Gastrocnemius medialis (tissue), 4 donors: Measurements from ENCODE around the gene SH2D7. TPM values are rescaled to one million over a fixed set of nuclear protein-coding genes. Genes with fewer than 3 reads are reported as not detected.
"Not testable (repeated sequence)": the region's sequence is repeated elsewhere in the genome, so short reads cannot be mapped to it uniquely, and the experiment has no call there.

ENCODE experiments used
- ATAC-seq, 2 donors: fragments of 150-250 bp; one replicate each; pipeline ENCODE4 v1.9.1; 2016
- DNase-seq, 2 donors: peaks; one replicate each; pipeline ENCODE4 v3.0.0-alpha.2; 2019
- H3K27ac ChIP-seq, 4 donors: fragments of 200-600 bp; sonication (generic); 1 replicate in 1 of 4; 2 replicates in 3 of 4; pipeline ENCODE4 v1.5.1; 2016 to 2018; ENCODE audit warnings: mild to moderate bottlenecking in 2 of 4, moderate library complexity in 1 of 4
- H3K27me3 ChIP-seq, 3 donors: fragments of 200-600 bp; sonication (generic) in 2 of 3; 1 replicate in 1 of 3; 2 replicates in 2 of 3; pipeline versions ENCODE4 v1.5.1 to v1.6.0; 2016 to 2019; ENCODE audit warnings: mild to moderate bottlenecking in 1 of 3, moderate library complexity in 1 of 3
- H3K36me3 ChIP-seq, 2 donors: fragments of 200-600 bp; sonication (generic) in 1 of 2; one replicate each; pipeline ENCODE4 v1.5.1; 2017 to 2018
- H3K4me1 ChIP-seq, 2 donors: fragments of 200-600 bp; sonication (generic) in 1 of 2; one replicate each; pipeline ENCODE4 v1.5.1; 2016 to 2017; ENCODE audit warnings: mild to moderate bottlenecking in 2 of 2
- H3K4me3 ChIP-seq, 4 donors: fragments of 200-600 bp; sonication (generic) in 3 of 4; 1 replicate in 1 of 4; 2 replicates in 3 of 4; pipeline ENCODE4 v1.5.1; 2016 to 2019; ENCODE audit warnings: mild to moderate bottlenecking in 2 of 4
- H3K9me3 ChIP-seq, 3 donors: fragments of 200-600 bp; sonication (generic) in 2 of 3; 1 replicate in 1 of 3; 2 replicates in 2 of 3; pipeline ENCODE4 v1.5.1; 2016 to 2019
- CTCF ChIP-seq, 5 experiments: fragments of 450-650 bp in 3 of 5; fragments of 200-600 bp in 2 of 5; sonication (generic) in 2 of 5; IDR thresholded peaks in 4 of 5; conservative IDR thresholded peaks in 1 of 5; 1 replicate in 4 of 5; 2 replicates in 1 of 5; pipeline ENCODE4 v1.5.1; 2016 to 2019; ENCODE audit warnings: antibody characterized with exemption in 5 of 5, mild to moderate bottlenecking in 3 of 5, moderate library complexity in 3 of 5
- POLR2A ChIP-seq, 2 donors: fragments of 450-650 bp; IDR thresholded peaks; one replicate each; pipeline ENCODE4 v1.6.1; 2017; ENCODE audit warnings: antibody characterized with exemption in 2 of 2, mild to moderate bottlenecking in 2 of 2, moderate library complexity in 2 of 2
- in situ Hi-C, 4 donors: fragments of 200-750 bp; cut with MboI; loops; one replicate each; pipeline versions ENCODE4 v1.15.0 to v1.8.0; 2017; ENCODE audit warnings: low sequenced_read_pairs in 4 of 4
- intact Hi-C: fragments of 100-400 bp; cut with DNase I; formaldehyde crosslinking; loops from one replicate; pipeline ENCODE4 v1.15.1; 2023; ENCODE audit warnings: low total_unique reads
- total RNA-seq, 4 donors: library from RNA; depleted of rRNA; stranded (reverse); fragments of >200 nt; gene quantifications; one replicate each; pipeline versions ENCODE4 v1.1.0 to v1.2.3, GENCODE V29; 2016

Gene SH2D7
- total RNA-seq, 4 donors from 2014 or later, result not detected

DNA sequence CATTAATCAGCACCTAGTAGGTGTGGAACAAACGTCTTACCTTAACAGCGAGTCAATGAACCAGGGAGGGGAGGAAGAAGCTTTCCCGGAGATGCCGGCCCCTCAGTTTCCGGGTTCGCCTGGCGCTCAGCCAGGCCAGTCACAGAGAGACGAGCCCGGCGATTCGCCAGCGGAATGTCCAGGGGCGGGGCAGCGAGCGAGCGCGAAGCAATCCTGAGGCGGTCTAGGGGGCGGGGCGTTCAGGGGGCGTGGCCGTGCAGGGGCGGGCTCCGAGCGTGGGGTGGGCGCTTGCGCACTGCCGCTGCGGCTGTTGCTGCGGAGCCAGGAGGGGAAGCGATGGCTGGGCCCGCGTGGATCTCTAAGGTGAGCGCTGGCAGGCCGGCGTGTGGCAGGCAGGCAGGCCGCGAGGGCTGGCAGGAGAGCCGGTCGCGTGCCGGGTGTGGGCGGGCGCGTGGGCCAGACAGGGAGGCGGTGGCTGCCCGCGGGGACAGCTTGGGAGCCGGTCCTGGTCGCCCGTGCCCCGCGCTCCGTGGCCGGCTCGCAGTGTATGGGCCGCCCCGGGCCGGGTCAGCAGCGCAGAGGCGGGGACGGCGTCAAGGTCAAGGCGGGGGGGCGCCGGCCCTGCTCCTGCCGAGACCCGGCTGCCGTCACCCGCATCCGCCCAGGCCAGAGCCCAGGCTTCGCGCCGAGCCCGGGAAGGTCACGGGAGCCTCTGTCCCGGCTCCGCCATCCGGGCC is 56.9 kb downstream of the SH2D7 start, which contains the start of gene IDH3A:
IDH3A (plus strand) TSS at position 295 of the 737 bp plus-strand sequence; CDS start at position 337, 42 bp downstream.
- ATAC-seq (peak; percentile 81 to 90), DNase-seq (peak; percentile 97 to 98)
- Histone ChIP-seq H3K36me3 (no peaks in the 10 kb centered on the region), H3K27ac (peak within 1 kb of the TSS; percentile 86 to 96 (median 92)), H3K4me1 (peaks cover 47 to 53% of the 10 kb centered on the region in 2 donors), H3K4me3 (peak within 1 kb of the TSS; percentile 65 to 85 (median 73)), H3K9me3 (no peaks in the 10 kb centered on the region), H3K27me3 (no peaks in the 10 kb centered on the region)
- in situ Hi-C loops, result loop anchor here in 2 of 4 donors (25.0 kb wide), 1 partner anchor 288 kb away; the partner anchor contains the start of gene IREB2 (in 2 of the 2)
- intact Hi-C loops, result loop anchor here (1.0 to 10.0 kb wide), 2 partner anchors 18 to 286 kb away; partner anchors contain the start of genes CIB2 and IREB2
- TF ChIP-seq CTCF (IDR thresholded peaks at IDR 0.05 in 4 of 5, conservative IDR thresholded peaks at IDR 0.05 in 1 of 5) (no peak), POLR2A (IDR thresholded peaks at IDR 0.05) (peak; percentile 96 to 97)

DNA sequence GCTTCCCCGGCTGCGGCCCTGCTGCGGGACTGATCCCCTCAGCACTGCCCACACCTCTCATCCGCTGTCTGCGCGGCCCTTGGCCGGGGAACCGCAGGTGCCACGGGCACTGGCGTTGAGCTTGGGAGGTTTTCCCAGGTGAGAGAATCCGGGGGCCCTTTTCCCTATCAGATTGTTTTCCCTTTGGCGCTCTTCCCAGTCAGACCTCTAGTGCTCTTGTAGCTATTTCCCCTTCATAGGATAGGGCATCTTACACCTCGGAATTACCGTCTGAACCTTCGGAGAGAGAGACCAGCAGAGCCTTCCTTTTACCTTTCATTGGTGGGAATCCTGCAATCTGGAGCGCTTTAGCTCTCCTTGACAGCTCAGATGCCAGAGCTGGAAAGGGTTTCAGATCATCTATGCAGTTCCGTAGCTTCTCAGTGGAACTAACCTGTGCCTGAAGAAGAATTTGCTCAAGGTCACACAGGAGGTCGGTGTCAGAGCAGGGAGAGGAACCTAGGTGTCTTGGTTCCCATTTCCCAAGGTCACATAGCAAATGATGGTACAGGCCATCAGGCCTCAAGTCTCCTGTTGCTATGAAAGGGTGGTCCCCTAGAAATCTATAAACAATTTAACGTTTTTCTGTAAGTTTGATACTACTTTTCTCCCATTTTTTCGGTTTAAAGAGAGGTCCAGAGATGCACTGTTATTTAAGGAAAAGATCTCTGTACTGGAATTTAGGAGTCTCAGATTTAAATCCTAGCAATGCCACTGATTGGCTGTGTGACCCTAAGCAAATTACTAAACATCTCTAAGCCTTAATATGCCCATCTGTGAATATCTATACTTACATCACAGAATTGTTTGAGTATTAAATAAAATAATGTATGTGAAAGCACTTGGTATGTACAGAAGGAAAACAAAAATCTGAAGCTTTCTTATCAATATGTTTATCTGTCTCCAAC is 57.7 kb downstream of the SH2D7 start:
- TF ChIP-seq CTCF (IDR thresholded peaks at IDR 0.05 in 4 of 5, conservative IDR thresholded peaks at IDR 0.05 in 1 of 5) (no peak), POLR2A (IDR thresholded peaks at IDR 0.05) (no peak)
- peak overlapping the region; percentile 86 to 96 (median 92) for H3K27ac ChIP-seq
- peaks cover 54 to 62% of the 10 kb centered on the region in 2 donors for H3K4me1 ChIP-seq
- intact Hi-C loops, result loop anchor here (1.0 to 10.0 kb wide), 2 partner anchors 19 to 285 kb away; partner anchors contain the start of genes CIB2 and IREB2
- ATAC-seq (peak; percentile 1 to 2), DNase-seq (no peak)
- H3K36me3 ChIP-seq, result no peaks in the 10 kb centered on the region
- H3K27me3 ChIP-seq, result no peaks in the 10 kb centered on the region
- in situ Hi-C loops, result loop anchor here in 2 of 4 donors (25.0 kb wide), 1 partner anchor 287 kb away; the partner anchor contains the start of gene IREB2 (in 2 of the 2)
- no peaks in the 10 kb centered on the region for H3K9me3 ChIP-seq
- peak overlapping the region; percentile 65 to 85 (median 73) for H3K4me3 ChIP-seq

DNA sequence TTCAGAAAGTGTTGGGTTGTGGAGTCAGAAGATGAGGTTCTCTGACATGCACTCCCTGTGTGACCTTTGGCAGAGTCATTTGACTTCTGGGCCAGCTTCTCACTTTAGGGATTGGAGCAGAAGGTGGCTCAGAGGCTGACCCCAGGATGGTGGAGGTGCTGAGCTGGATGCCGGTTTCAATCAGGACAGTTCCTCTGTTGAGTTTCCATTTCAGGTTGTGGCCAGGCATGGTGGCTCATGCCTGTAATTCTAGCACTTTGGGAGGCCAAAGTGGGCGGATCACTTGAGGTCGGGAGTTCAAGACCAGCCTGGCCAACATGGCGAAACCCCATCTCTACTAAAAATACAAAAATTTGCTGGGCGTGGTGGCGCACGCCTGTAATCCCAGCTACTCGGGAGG is 58.7 kb downstream of the SH2D7 start:
- H3K9me3 ChIP-seq, ATAC-seq, H3K36me3 ChIP-seq, intact Hi-C loops, H3K4me3 ChIP-seq, in situ Hi-C loops, DNase-seq, H3K27me3 ChIP-seq: not testable (repeated sequence)
- Histone ChIP-seq H3K4me1 (peaks cover 64 to 72% of the 10 kb centered on the region in 2 donors), H3K27ac (peak overlapping the region in 2 of 4 donors; percentile 86 to 96)

Other genes starting within 250 kb of the SH2D7 start
- gene TBC1D2B, start 14.8 kb upstream of the SH2D7 start, total RNA-seq, result 1 to 10 TPM; 4.7 to 9.6 (median 8.1) TPM
- 10 to 100 TPM in 1 of 4 donors, 1 to 10 TPM in 3; 5.6 to 14.4 (median 6.7) TPM for gene CIB2, start 38.9 kb downstream of the SH2D7 start, total RNA-seq
- 100 to 1,000 TPM; 133 to 202 (median 168) TPM for gene IDH3A, start 56.8 kb downstream of the SH2D7 start, total RNA-seq
- 1 to 10 TPM in 1 of 4 donors, not detected in 3; 1.9 TPM for gene ACSBG1, start 142.0 kb downstream of the SH2D7 start, total RNA-seq
- gene DNAJA4, start 172.0 kb downstream of the SH2D7 start, total RNA-seq, result 100 to 1,000 TPM in 1 of 4 donors, 10 to 100 TPM in 3; 13.7 to 120 (median 37.8) TPM
- gene SKIC8, start 207.0 kb downstream of the SH2D7 start, total RNA-seq, result 10 to 100 TPM; 36.9 to 48.6 (median 42.7) TPM
- not detected for gene CRABP1, start 247.8 kb downstream of the SH2D7 start, total RNA-seq